Mesendoderm (in vitro differentiated cells): ENCODE data around the gene PKHD1.

Experiments used
- DNase-seq: peaks from one replicate; pipeline ENCODE4 v3.0.0; 2013
- H2AK5ac ChIP-seq: 2 replicates; pipeline ENCODE4 v1.6.1; 2013; ENCODE audit warnings: low read length, inconsistent platforms
- H2BK120ac ChIP-seq: 2 replicates; pipeline ENCODE4 v1.6.1; 2013; ENCODE audit warnings: low read depth, mild to moderate bottlenecking, low read length, moderate library complexity, mixed read lengths
- H2BK15ac ChIP-seq: replicated peaks from 2 replicates; pipeline ENCODE4 v1.6.1; 2013; ENCODE audit warnings: low read depth, mild to moderate bottlenecking, moderate library complexity
- H2BK5ac ChIP-seq: 2 replicates; pipeline ENCODE4 v1.6.1; 2013; ENCODE audit warnings: low read length, inconsistent platforms
- H3K18ac ChIP-seq: 2 replicates; pipeline ENCODE4 v1.6.1; 2013; ENCODE audit warnings: mild to moderate bottlenecking, low read length, mixed read lengths
- H3K23ac ChIP-seq: one replicate; pipeline ENCODE4 v1.6.1; 2013; ENCODE audit warnings: low read length
- H3K27ac ChIP-seq: 2 replicates; pipeline ENCODE4 v1.5.1; 2013; ENCODE audit warnings: low read depth, mild to moderate bottlenecking, inconsistent platforms, low read length, moderate library complexity
- H3K27me3 ChIP-seq: 2 replicates; pipeline ENCODE4 v1.6.1; 2013; ENCODE audit warnings: low read length, control low read depth, mild to moderate bottlenecking, inconsistent platforms; ENCODE audit not compliant: insufficient read depth, poor library complexity
- H3K36me3 ChIP-seq: 2 replicates; pipeline ENCODE4 v1.6.1; 2013; ENCODE audit warnings: low read length, inconsistent platforms; ENCODE audit not compliant: control insufficient read depth, insufficient read depth
- H3K4ac ChIP-seq: one replicate; pipeline ENCODE4 v1.6.1; 2013; ENCODE audit warnings: low read depth, mild to moderate bottlenecking, low read length, moderate library complexity
- H3K4me1 ChIP-seq: 2 replicates; pipeline ENCODE4 v1.6.1; 2013; ENCODE audit warnings: low read depth, low read length, inconsistent platforms; ENCODE audit not compliant: control insufficient read depth
- H3K4me2 ChIP-seq: 2 replicates; pipeline ENCODE4 v1.6.1; 2013; ENCODE audit warnings: low read length
- H3K4me3 ChIP-seq: 2 replicates; pipeline ENCODE4 v1.5.1; 2013; ENCODE audit warnings: mild to moderate bottlenecking, low read length
- H3K56ac ChIP-seq: one replicate; pipeline ENCODE4 v1.6.1; 2013; ENCODE audit warnings: low read length
- H3K79me1 ChIP-seq: 2 replicates; pipeline ENCODE4 v1.6.1; 2013; ENCODE audit warnings: low read length, inconsistent platforms
- H3K79me2 ChIP-seq: 2 replicates; pipeline ENCODE4 v1.6.1; 2013; ENCODE audit warnings: mild to moderate bottlenecking, low read length; ENCODE audit not compliant: control insufficient read depth, insufficient read depth
- H3K9ac ChIP-seq: 2 replicates; pipeline ENCODE4 v1.6.1; 2013; ENCODE audit warnings: low read length, inconsistent platforms
- H4K5ac ChIP-seq: one replicate; pipeline ENCODE4 v1.6.1; 2013; ENCODE audit warnings: low read length
- H4K8ac ChIP-seq: one replicate; pipeline ENCODE4 v1.6.1; 2013; ENCODE audit warnings: low read depth, mild to moderate bottlenecking, control low read depth, low read length, moderate library complexity
- WGBS: extraction: QIAGEN DNeasy Blood & Tissue Kit; methylation state at CpG from one replicate; pipeline ENCODE4 v1.1.7; 2013; ENCODE audit warnings: low lambda C conversion rate, missing lambda C conversion rate; ENCODE audit not compliant: insufficient coverage; ENCODE audit errors: extremely low coverage; 5-methylcytosine and 5-hydroxymethylcytosine counted together

The PKHD1 gene

DNA sequence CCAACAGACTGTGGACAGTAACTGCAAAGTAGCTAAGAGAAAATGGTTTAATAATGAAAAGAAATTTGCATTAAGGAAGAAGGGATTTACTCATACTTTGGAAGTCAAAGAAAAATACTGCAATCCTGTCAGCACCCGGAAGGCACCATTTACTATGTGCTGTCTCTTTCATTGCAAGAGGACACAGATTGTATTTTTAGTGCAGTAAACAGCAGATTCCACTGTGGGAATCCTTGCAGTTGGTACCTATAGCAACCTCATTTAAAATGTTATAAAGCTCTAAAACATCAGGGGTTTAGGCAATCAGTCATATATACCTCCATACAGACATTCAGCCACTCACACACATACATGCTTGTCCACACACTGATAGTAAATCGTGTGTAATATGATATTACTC is 346.8 kb downstream of the PKHD1 start:
- no peaks in the 10 kb centered on the region for H3K79me2 ChIP-seq
- no peak overlapping the region for H3K18ac ChIP-seq
- no peak overlapping the region for H4K8ac ChIP-seq

GRCh38 chr6:51738614-51739013 is 348.8 kb downstream of the PKHD1 start:
- Histone ChIP-seq H3K4me2 (no peak overlapping the region), H3K36me3 (no peaks in the 10 kb centered on the region)
- WGBS: no CpG with 5 or more reads among the region's 1 CpG

More for the DNA sequence above, 346.8 kb downstream of the PKHD1 start:
- Histone ChIP-seq H3K4ac (no peak overlapping the region), H3K36me3 (no peaks in the 10 kb centered on the region), H3K4me2 (no peak overlapping the region), H3K79me1 (no peaks in the 10 kb centered on the region), H3K27me3 (no peaks in the 10 kb centered on the region), H3K4me1 (no peaks in the 10 kb centered on the region), H3K56ac (no peak overlapping the region), H3K9ac (no peak overlapping the region), H2BK15ac (no peak overlapping the region), H2AK5ac (no peak overlapping the region), H3K4me3 (no peak overlapping the region), H3K23ac (no peak overlapping the region), H2BK120ac (no peak overlapping the region), H3K27ac (no peak overlapping the region), H2BK5ac (no peak overlapping the region), H4K5ac (no peak overlapping the region)
- DNase-seq: no peak
- WGBS: no CpG with 5 or more reads among the region's 2 CpGs

GRCh38 chr6:51737580-51738360 is 349.6 kb downstream of the PKHD1 start:
- Histone ChIP-seq H3K79me2 (no peaks in the 10 kb centered on the region), H3K4me3 (no peak overlapping the region), H3K4me2 (no peak overlapping the region), H2BK5ac (no peak overlapping the region), H3K9ac (no peak overlapping the region), H3K4me1 (no peaks in the 10 kb centered on the region), H3K23ac (no peak overlapping the region), H4K8ac (no peak overlapping the region), H2BK15ac (no peak overlapping the region), H4K5ac (no peak overlapping the region), H3K56ac (no peak overlapping the region), H3K27me3 (no peaks in the 10 kb centered on the region), H3K18ac (no peak overlapping the region), H3K79me1 (no peaks in the 10 kb centered on the region), H2AK5ac (no peak overlapping the region), H2BK120ac (no peak overlapping the region), H3K27ac (no peak overlapping the region), H3K36me3 (no peaks in the 10 kb centered on the region), H3K4ac (no peak overlapping the region)
- no CpG with 5 or more reads among the region's 6 CpGs for WGBS
- DNase-seq: no peak

More at GRCh38 chr6:51738614-51739013, 348.8 kb downstream of the PKHD1 start:
- no peak for DNase-seq
- H3K9ac ChIP-seq: no peak overlapping the region
- no peak overlapping the region for H3K27ac ChIP-seq
- H3K4ac ChIP-seq: no peak overlapping the region
- no peak overlapping the region for H3K56ac ChIP-seq
- no peak overlapping the region for H4K5ac ChIP-seq
- H2BK5ac ChIP-seq: no peak overlapping the region
- H3K27me3 ChIP-seq: no peaks in the 10 kb centered on the region
- H2BK15ac ChIP-seq: no peak overlapping the region
- H3K4me1 ChIP-seq: no peaks in the 10 kb centered on the region
- no peak overlapping the region for H3K23ac ChIP-seq
- no peak overlapping the region for H2AK5ac ChIP-seq
- no peak overlapping the region for H4K8ac ChIP-seq
- no peak overlapping the region for H3K18ac ChIP-seq
- no peak overlapping the region for H2BK120ac ChIP-seq
- H3K79me2 ChIP-seq: no peaks in the 10 kb centered on the region
- no peak overlapping the region for H3K4me3 ChIP-seq
- H3K79me1 ChIP-seq: no peaks in the 10 kb centered on the region

- H3K9ac ChIP-seq: no peak overlapping the region
- no peaks in the 10 kb centered on the region for H3K27me3 ChIP-seq
- no peak overlapping the region for H3K56ac ChIP-seq
- H3K79me1 ChIP-seq: no peaks in the 10 kb centered on the region
- no CpG with 5 or more reads among the region's 2 CpGs for WGBS
- DNase-seq: no peak
- no peak overlapping the region for H3K27ac ChIP-seq
- H3K18ac ChIP-seq: no peak overlapping the region
- no peak overlapping the region for H4K8ac ChIP-seq
- H3K4me3 ChIP-seq: no peak overlapping the region
- H3K36me3 ChIP-seq: no peaks in the 10 kb centered on the region
- no peak overlapping the region for H3K23ac ChIP-seq
- H2AK5ac ChIP-seq: no peak overlapping the region
- H3K79me2 ChIP-seq: no peaks in the 10 kb centered on the region
- H2BK120ac ChIP-seq: no peak overlapping the region
- no peak overlapping the region for H3K4me2 ChIP-seq
- H2BK5ac ChIP-seq: no peak overlapping the region
- no peak overlapping the region for H2BK15ac ChIP-seq
- H3K4ac ChIP-seq: no peak overlapping the region
- no peaks in the 10 kb centered on the region for H3K4me1 ChIP-seq
- no peak overlapping the region for H4K5ac ChIP-seq
Observed at GRCh38 chr6:51725155-51725554, 362.3 kb downstream of the PKHD1 start.

- no peak overlapping the region for H3K4me3 ChIP-seq
- DNase-seq: no peak
- no peak overlapping the region for H3K4ac ChIP-seq
- H2BK5ac ChIP-seq: no peak overlapping the region
- no peak overlapping the region for H3K4me2 ChIP-seq
- H3K56ac ChIP-seq: no peak overlapping the region
- no peak overlapping the region for H3K9ac ChIP-seq
- H2BK15ac ChIP-seq: no peak overlapping the region
- H3K4me1 ChIP-seq: no peaks in the 10 kb centered on the region
- H2BK120ac ChIP-seq: no peak overlapping the region
- H3K36me3 ChIP-seq: no peaks in the 10 kb centered on the region
- no peak overlapping the region for H3K27ac ChIP-seq
- no peaks in the 10 kb centered on the region for H3K79me1 ChIP-seq
- no peak overlapping the region for H3K18ac ChIP-seq
- WGBS: no CpG with 5 or more reads among the region's 3 CpGs
- no peaks in the 10 kb centered on the region for H3K27me3 ChIP-seq
- no peak overlapping the region for H4K8ac ChIP-seq
- H3K23ac ChIP-seq: no peak overlapping the region
- H2AK5ac ChIP-seq: no peak overlapping the region
- H4K5ac ChIP-seq: no peak overlapping the region
- H3K79me2 ChIP-seq: no peaks in the 10 kb centered on the region
Observed at GRCh38 chr6:51720327-51720726, 367.1 kb downstream of the PKHD1 start.

GRCh38 chr6:51719297-51719696 is 368.1 kb downstream of the PKHD1 start:
- no peak overlapping the region for H3K56ac ChIP-seq
- H2BK5ac ChIP-seq: no peak overlapping the region
- H3K36me3 ChIP-seq: no peaks in the 10 kb centered on the region
- WGBS: no CpG with 5 or more reads among the region's 1 CpG
- H3K4me1 ChIP-seq: no peaks in the 10 kb centered on the region
- no peaks in the 10 kb centered on the region for H3K79me1 ChIP-seq
- no peak overlapping the region for H3K27ac ChIP-seq
- H3K4me3 ChIP-seq: no peak overlapping the region
- no peak overlapping the region for H3K9ac ChIP-seq
- H3K27me3 ChIP-seq: no peaks in the 10 kb centered on the region
- H3K4me2 ChIP-seq: no peak overlapping the region
- no peak overlapping the region for H3K4ac ChIP-seq
- H2BK120ac ChIP-seq: no peak overlapping the region
- H2AK5ac ChIP-seq: no peak overlapping the region
- H4K8ac ChIP-seq: no peak overlapping the region
- H4K5ac ChIP-seq: no peak overlapping the region
- H3K79me2 ChIP-seq: no peaks in the 10 kb centered on the region
- no peak for DNase-seq
- no peak overlapping the region for H3K23ac ChIP-seq
- H3K18ac ChIP-seq: no peak overlapping the region
- H2BK15ac ChIP-seq: no peak overlapping the region
